HG02610 (cell line): Measurements from ENCODE around the gene KPNA2.
"Not testable (repeated sequence)": the region's sequence is repeated elsewhere in the genome, so short reads cannot be mapped to it uniquely, and the experiment has no call there.

Experiments used
- ATAC-seq: cut with Tn5 transposase; IDR thresholded peaks from one replicate; pipeline ENCODE4 v1.9.1; 2021; ENCODE audit warnings: mild to moderate bottlenecking, moderate library complexity; ENCODE audit not compliant: unreplicated experiment

Gene KPNA2

DNA sequence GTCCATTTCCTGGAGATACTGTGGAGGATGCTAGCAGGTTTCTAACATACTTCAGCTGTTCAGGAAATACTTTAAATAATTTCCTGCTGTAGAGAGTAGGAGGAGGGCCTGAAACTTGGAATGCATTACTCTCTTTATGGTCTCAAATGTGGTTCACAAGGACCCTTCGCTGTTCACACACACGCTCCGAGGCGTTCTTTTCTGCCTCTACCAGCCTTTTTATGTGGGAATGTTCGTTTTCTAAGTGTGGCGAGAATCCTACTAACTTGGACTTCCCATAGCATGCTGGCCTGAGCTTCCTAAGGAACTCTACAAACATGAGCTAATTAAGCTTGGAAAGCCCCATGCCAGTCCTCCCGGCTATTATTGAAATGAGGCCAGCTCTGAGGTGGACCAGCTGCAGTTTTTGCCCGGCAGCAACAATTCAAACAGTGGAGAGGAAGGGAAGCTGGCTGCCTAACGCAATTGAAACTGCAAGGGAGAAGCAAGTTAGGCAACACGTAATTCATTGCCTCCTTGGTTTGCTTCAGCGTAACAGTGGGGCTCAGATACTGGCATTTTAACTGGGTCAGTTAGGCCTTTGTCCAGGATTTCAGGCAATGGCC, 18.9 kb downstream of the KPNA2 start:
- ATAC-seq: no peak

- ATAC-seq: no peak
Observed at GRCh38 chr17:68057531-68057952, 22.0 kb downstream of the KPNA2 start.

DNA sequence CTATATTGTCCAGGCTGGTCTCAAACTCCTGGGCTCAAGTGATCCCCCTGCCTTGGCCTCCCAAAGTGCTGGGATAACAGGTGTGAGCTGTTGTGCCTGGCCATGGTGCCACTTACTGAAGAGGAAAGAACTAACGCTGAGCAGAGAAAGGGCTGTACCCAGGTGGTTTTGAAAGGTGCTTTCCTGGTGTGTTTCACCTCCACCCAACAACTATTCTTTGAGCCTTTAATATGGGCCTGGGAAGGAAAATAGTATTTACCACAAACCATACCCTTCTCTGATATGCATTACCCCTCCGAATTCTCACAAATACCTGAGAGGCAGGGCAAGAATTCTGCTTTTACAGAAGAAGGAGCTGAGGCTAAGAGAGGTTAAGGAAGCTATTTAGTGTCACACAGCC, 24.8 kb downstream of the KPNA2 start:
- ATAC-seq: no peak

DNA sequence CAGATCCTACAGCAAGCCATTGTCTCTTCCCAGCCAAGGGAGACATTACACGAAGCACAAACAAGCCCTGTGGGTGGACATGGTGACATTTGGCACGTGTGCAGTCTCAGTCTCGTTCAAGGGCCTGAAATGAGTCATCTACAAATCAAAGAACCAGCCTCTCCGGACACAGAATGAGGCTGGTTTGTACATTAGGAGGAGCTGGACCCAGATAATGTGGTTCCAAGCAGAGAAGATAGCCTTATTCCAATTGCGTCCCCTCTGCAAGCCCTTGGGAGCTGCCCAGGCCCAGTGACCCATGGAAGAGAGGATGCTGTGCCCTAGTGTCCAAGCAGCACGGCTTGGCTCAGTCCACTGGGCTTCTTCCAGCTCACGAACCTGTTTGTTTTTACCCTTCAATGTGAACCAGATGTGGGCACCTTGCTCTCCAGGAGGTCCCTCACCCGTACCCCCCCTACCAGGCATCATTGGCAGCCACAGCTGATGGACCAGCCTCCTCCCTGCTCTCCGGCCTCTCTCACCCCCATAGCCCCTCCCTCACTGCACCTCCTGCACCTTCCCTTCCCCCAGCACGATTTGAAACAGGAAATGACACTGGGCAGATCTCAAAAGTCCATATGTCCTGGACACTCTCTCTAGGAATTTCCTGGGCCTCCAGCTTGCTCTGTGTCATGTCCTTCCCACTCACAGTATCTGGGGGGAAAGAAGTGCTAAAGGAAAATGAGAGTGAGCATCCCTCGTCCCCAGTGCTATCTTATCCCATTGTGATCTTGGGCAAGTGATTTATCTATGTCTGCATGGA, 26.2 kb downstream of the KPNA2 start:
- ATAC-seq: no peak

GRCh38 chr17:68065366-68065765, 29.8 kb downstream of the KPNA2 start:
- ATAC-seq: not testable (repeated sequence)

- ATAC-seq: not testable (repeated sequence)
Observed at GRCh38 chr17:68068512-68068911, 33.0 kb downstream of the KPNA2 start.

DNA sequence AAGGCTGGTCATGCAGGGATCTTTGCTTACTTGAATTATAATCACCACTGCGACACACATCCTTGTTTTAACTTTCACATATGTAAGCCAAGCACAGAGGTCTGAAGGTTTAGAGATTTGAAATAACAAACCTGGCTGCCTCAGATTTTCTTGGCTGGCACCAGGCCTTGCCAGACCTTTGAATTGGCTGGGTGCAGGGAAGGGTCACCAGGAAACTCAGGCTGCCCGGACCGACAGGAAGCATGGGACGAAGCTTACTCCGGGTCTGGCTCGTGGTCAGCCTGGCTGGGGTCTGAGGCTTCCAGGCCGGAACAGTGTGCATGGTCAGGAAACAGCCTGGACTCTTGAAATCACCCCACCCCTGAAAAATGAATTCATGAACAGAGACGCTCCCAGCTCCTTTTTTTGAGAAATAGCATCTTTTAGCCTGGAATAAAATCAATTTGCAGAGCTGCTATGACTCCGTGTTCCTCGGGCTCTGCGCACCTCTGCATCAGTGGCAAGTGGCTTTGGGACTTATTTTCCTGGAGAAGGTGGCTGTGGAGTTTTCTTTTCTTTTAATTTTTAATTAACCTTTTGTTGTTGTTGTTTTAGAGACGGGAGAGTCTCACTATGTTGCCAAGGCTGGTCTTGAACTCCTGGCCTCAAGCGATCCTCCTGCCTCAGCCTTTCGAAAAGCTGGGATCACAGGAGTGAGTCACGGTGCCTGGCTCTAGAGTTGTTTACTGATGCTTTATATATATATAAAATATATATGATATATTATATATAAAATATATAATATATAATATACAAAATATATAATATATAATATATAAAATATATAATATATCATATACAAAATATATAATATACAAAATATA, 35.3 kb downstream of the KPNA2 start:
- ATAC-seq: not testable (repeated sequence)

GRCh38 chr17:68074279-68074678, 38.7 kb downstream of the KPNA2 start:
- no peak for ATAC-seq

DNA sequence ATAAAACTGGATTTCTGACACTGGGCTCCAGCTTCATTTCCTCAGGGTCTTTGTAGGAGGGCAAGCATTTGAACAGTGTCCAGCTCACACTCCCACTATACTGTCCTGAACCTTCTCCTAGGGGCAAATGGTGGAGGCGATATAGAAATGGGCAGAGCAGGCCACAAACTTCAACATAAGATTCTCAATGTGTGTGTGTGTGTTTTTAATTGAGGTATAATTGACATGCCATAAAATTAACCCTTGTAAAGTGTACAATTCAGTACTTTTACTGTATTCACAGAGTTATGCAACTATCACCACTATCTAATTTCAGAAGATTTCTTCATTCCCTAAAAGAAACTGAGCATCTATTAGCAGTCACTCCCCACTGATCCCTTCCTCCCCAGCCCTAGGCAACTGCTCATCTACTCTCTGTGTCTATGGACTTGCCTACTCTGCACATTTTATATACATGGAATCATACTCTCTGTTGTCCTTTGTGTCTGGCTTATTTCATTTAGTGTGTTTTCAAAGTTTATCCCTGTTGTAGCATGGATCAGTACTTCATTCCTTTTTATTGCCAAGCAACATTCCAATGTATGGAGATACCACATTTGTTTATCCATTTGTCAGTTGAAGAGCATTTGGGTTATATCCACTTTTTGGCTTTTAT, 40.5 kb downstream of the KPNA2 start:
- not testable (repeated sequence) for ATAC-seq

DNA sequence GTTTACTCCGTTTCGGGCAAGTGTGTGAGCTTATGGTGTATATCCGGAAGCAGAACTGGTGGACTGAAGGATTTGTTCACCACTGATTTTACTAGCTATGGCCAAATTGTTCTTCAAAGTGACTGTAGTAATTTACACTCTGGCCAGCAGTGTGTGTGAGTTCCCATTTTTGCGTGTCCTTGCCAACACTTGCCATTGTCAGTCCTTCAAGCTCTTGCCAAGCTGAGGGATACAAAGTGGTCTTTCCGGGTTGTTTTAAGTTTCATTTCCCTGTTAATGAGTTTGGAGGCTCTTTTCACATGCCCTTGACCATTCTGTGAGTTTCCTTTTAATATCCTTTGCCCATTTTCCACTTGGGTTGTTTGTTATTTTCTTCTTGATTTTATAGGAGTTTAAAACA, 42.0 kb downstream of the KPNA2 start:
- ATAC-seq: not testable (repeated sequence)

- ATAC-seq: no peak
Observed at GRCh38 chr17:68080411-68081150, 45.0 kb downstream of the KPNA2 start.

GRCh38 chr17:68081305-68082265, 46.0 kb downstream of the KPNA2 start:
- ATAC-seq: not testable (repeated sequence)

DNA sequence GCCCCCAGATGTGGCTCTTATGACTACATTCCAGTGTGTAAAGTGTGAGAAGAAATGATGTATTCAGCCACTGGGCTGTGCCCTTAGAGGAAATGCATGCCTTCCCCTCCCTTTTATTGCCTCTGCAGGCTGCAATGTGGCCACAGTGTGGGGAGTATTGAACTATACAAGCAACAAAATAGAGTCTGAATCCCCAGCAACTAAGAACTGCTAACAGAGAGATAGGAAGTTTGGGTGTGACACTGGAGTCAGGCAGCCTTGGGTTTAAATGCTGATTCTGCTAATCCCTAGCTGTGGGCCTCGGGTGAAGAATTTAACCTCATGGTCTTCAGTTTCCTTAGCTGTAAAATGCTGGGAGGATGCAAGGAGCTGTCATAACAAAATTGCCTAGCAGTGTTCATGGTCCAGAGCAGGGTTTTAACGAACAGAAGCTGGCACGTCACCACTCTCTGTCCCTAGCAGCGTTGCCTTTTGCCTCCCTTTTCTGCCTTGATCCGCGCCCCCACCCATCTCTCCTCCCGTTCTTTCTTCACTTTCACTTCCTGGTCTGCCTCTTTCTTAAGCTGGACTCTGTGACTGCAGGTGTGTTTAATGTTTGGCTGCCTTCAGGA, 50.3 kb downstream of the KPNA2 start:
- ATAC-seq: no peak

GRCh38 chr17:68086666-68087065, 51.1 kb downstream of the KPNA2 start:
- not testable (repeated sequence) for ATAC-seq

DNA sequence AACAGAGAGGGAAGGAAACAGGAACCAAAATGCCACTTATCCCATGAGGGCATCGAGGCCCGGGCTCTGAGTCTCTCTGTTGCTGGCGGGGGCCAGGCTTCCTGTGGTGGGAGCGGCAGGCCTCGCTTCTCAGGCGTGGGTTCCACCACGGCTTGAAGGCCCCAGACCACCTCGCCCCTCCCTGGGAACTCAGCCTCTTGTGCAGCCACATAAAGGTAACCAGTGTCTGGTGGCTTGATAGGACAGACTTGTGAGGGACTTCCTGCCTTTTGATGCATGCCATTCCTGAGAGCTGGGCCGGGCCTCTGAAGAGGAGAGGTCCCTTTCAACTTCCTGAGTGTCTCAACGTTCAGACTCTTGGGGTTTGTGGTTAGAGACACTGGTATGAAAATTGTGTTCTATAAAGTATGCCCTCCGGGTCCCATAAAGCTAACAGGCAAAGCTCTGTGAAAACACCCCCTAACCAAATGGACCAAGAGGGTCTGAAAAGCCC, 51.6 kb downstream of the KPNA2 start:
- ATAC-seq: peak; percentile 76

GRCh38 chr17:68087851-68088250, 52.3 kb downstream of the KPNA2 start:
- no peak for ATAC-seq

DNA sequence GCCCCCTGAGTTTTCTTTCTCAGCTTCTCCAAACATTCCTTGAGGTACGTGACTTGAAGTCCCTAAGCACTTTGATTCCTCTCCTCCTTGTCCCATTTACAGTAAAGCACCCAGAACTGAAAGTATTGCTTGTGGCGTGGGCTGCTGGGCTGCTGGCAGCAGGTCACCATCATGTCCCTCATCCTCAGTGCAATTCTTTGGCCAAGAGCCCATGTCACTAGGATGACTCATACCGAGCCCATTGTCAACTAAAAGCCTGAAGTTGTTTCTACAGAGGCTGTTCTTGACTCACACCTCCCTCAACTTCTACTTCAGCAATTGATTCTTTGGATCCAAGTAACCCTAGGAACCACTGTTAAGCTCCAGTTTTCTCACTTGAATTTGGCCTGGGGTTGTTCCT, 54.3 kb downstream of the KPNA2 start:
- ATAC-seq: no peak

DNA sequence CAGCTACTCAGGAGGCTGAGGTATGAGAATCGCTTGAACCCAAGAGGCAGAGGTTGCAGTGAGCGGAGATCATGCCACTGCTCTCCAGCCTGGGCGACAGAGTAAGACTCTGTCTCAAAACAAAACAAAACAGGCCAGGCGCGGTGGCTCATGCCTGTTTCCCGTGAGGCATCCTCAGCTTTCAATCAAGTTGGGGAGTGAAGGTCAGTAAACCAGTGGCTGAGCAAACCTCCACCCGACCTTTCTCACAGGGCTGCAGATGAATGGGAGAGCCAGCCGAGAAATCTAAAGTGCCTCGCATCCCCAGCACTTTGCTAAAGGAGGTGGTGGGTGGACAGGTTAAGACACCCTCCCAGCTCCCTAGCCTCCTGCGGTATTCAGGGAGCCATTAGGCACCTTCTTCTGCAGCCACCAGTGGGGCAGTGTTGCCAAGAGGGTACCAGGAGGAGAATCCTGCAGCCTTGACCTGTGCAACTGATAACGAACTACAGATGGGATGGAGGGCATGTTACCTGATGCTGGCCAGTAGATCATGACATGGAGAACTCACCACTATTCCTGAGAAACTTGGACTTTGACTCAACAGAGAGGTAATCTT, 59.0 kb downstream of the KPNA2 start:
- no peak for ATAC-seq
